Neural cell (in vitro differentiated cells): Measurements from ENCODE around the gene GASK1B. TPM values are rescaled to one million over a fixed set of nuclear protein-coding genes. Genes with fewer than 3 reads are reported as not detected.

Source experiments
- H2AFZ ChIP-seq: fragments of 200-600, 300-800 bp; sonication (generic), shearing (Covaris generic); 2 replicates; pipeline ENCODE4 v1.6.0; 2014; ENCODE audit warnings: low read depth, mild to moderate bottlenecking, antibody characterized with exemption, low read length, moderate library complexity
- H3F3A ChIP-seq: fragments of 200-600 bp; shearing (Covaris generic); 2 replicates; pipeline ENCODE4 v1.6.1; 2016; ENCODE audit warnings: mild to moderate bottlenecking, moderate library complexity, mixed read lengths, antibody characterized with exemption, low read length; ENCODE audit not compliant: insufficient read depth, poor library complexity, severe bottlenecking
- H3K27ac ChIP-seq: fragments of 200-600, 300-800 bp; sonication (generic), shearing (Covaris generic); 2 replicates; pipeline ENCODE4 v1.5.1; 2014; ENCODE audit warnings: mild to moderate bottlenecking, low read length, moderate library complexity
- H3K27me3 ChIP-seq: fragments of 300-800, 200-600 bp; sonication (generic), shearing (Covaris generic); 2 replicates; pipeline ENCODE4 v1.6.0; 2014; ENCODE audit warnings: mild to moderate bottlenecking, low read depth, low read length, moderate library complexity; ENCODE audit not compliant: insufficient read depth
- H3K36me3 ChIP-seq: fragments of 300-800, 200-600 bp; sonication (generic), shearing (Covaris generic); 2 replicates; pipeline ENCODE4 v1.5.1; 2014; ENCODE audit warnings: mild to moderate bottlenecking, antibody characterized with exemption, low read length, moderate library complexity; ENCODE audit not compliant: insufficient read depth
- H3K4me2 ChIP-seq: fragments of 300-800, 200-600 bp; sonication (generic), shearing (Covaris generic); 2 replicates; pipeline ENCODE4 v1.6.0; 2014; ENCODE audit warnings: mild to moderate bottlenecking, low read length
- H3K4me3 ChIP-seq: fragments of 300-800, 200-600 bp; sonication (generic), shearing (Covaris generic); 2 replicates; pipeline ENCODE4 v1.5.1; 2014; ENCODE audit warnings: mild to moderate bottlenecking, low read length, moderate library complexity
- H3K79me2 ChIP-seq: fragments of 200-600 bp; shearing (Covaris generic); replicated peaks from 2 replicates; pipeline ENCODE4 v1.6.0; 2014; ENCODE audit warnings: mild to moderate bottlenecking, low read length, moderate library complexity; ENCODE audit not compliant: insufficient read depth
- H3K9ac ChIP-seq: fragments of 300-800, 200-600 bp; sonication (generic), shearing (Covaris generic); 2 replicates; pipeline ENCODE4 v1.6.1; 2016; ENCODE audit warnings: mild to moderate bottlenecking, low read length, mixed read lengths
- H3K9me2 ChIP-seq: fragments of 200-600 bp; shearing (Covaris generic); 2 replicates; pipeline ENCODE4 v1.6.1; 2016; ENCODE audit warnings: mild to moderate bottlenecking, low read length, mixed read lengths; ENCODE audit not compliant: insufficient read depth
- H3K9me3 ChIP-seq: fragments of 200-600, 300-800 bp; sonication (generic), shearing (Covaris generic); 2 replicates; pipeline ENCODE4 v1.6.1; 2016; ENCODE audit warnings: mild to moderate bottlenecking, mixed run types, low read length, moderate library complexity, mixed read lengths
- H4K20me1 ChIP-seq: fragments of 200-600 bp; shearing (Covaris generic); 2 replicates; pipeline ENCODE4 v1.6.1; 2016; ENCODE audit warnings: mild to moderate bottlenecking, mixed run types; ENCODE audit not compliant: insufficient read depth
- CTCF ChIP-seq: fragments of 450-650 bp; IDR thresholded peaks from 2 replicates; pipeline ENCODE4 v1.5.1; 2014; ENCODE audit warnings: antibody characterized with exemption, mild to moderate bottlenecking, moderate library complexity; ENCODE audit not compliant: poor library complexity, severe bottlenecking
- EP300 ChIP-seq: fragments of 450-650 bp; conservative IDR thresholded peaks from 2 replicates; pipeline ENCODE4 v1.6.1; 2014; ENCODE audit warnings: antibody characterized with exemption, mild to moderate bottlenecking, moderate library complexity; ENCODE audit not compliant: poor library complexity, severe bottlenecking
- EZH2 ChIP-seq: fragments of 200-600, 300-800 bp; shearing (Covaris generic), sonication (generic); IDR thresholded peaks from 2 replicates; pipeline ENCODE4 v1.6.1; 2014; ENCODE audit warnings: antibody characterized with exemption, low read length, borderline replicate concordance, mild to moderate bottlenecking; ENCODE audit not compliant: insufficient read depth, poor library complexity, severe bottlenecking
- MXI1 ChIP-seq: fragments of 450-650 bp; conservative IDR thresholded peaks from 2 replicates; pipeline ENCODE4 v1.6.1; 2014; ENCODE audit warnings: antibody characterized with exemption, mild to moderate bottlenecking; ENCODE audit not compliant: poor library complexity, severe bottlenecking
- POLR2AphosphoS5 ChIP-seq: IDR thresholded peaks from 2 replicates; pipeline ENCODE4 v1.6.1; 2012
- RAD21 ChIP-seq: fragments of 450-650 bp; conservative IDR thresholded peaks from 2 replicates; pipeline ENCODE4 v1.6.1; 2014; ENCODE audit warnings: antibody characterized with exemption, mild to moderate bottlenecking, moderate library complexity
- REST ChIP-seq: IDR thresholded peaks from 2 replicates; pipeline ENCODE4 v1.6.1; 2012; ENCODE audit warnings: borderline replicate concordance
- SMC3 ChIP-seq: fragments of 450-650 bp; conservative IDR thresholded peaks from 2 replicates; pipeline ENCODE4 v1.6.1; 2014; ENCODE audit warnings: antibody characterized with exemption, mild to moderate bottlenecking, moderate library complexity; ENCODE audit not compliant: poor library complexity
- TAF1 ChIP-seq: IDR thresholded peaks from 2 replicates; pipeline ENCODE4 v1.6.1; 2012; ENCODE audit warnings: low read depth
- polyA plus RNA-seq: library from polyadenylated mRNA; depleted of rRNA; stranded (reverse); fragments of >200 nt; gene quantifications from 2 replicates; pipeline ENCODE4 v1.2.3, GENCODE V29; 2014

Gene GASK1B
- polyA plus RNA-seq, 1 donor from 2014 or later, result 0.40 TPM

DNA sequence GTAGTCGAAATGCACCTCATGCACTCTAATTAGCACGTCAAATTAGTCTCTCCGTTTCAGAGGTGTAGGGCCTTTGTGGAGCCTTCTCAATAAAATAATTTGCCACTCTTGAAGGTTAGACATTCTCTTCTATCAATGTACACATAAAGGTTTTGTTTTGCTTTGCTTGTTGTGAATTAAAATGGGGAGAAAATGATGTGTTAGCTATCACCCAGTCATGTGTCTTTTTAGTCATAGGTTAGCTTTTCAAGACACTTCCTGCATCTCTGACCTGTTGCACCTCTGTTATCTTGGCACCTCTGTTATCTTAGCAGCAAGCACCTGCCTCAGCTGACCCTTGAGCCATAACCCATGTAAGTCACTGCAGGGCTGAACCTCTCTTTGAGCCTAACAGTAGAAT, 38.4 kb upstream of the GASK1B start:
- Histone ChIP-seq H3K36me3 (no peaks in the 10 kb centered on the region), H3K9me2 (no peaks in the 10 kb centered on the region), H3K4me2 (no peak overlapping the region), H3F3A (no peaks in the 10 kb centered on the region), H3K9ac (no peak overlapping the region), H3K27ac (no peak overlapping the region), H4K20me1 (no peaks in the 10 kb centered on the region), H3K9me3 (no peaks in the 10 kb centered on the region), H2AFZ (no peak overlapping the region), H3K79me2 (no peaks in the 10 kb centered on the region), H3K4me3 (no peak overlapping the region), H3K27me3 (no peaks in the 10 kb centered on the region)
- TF ChIP-seq RAD21 (no peak), EP300 (no peak), REST (no peak), CTCF (no peak), SMC3 (no peak), MXI1 (no peak), EZH2 (no peak), TAF1 (no peak), POLR2AphosphoS5 (no peak)

DNA sequence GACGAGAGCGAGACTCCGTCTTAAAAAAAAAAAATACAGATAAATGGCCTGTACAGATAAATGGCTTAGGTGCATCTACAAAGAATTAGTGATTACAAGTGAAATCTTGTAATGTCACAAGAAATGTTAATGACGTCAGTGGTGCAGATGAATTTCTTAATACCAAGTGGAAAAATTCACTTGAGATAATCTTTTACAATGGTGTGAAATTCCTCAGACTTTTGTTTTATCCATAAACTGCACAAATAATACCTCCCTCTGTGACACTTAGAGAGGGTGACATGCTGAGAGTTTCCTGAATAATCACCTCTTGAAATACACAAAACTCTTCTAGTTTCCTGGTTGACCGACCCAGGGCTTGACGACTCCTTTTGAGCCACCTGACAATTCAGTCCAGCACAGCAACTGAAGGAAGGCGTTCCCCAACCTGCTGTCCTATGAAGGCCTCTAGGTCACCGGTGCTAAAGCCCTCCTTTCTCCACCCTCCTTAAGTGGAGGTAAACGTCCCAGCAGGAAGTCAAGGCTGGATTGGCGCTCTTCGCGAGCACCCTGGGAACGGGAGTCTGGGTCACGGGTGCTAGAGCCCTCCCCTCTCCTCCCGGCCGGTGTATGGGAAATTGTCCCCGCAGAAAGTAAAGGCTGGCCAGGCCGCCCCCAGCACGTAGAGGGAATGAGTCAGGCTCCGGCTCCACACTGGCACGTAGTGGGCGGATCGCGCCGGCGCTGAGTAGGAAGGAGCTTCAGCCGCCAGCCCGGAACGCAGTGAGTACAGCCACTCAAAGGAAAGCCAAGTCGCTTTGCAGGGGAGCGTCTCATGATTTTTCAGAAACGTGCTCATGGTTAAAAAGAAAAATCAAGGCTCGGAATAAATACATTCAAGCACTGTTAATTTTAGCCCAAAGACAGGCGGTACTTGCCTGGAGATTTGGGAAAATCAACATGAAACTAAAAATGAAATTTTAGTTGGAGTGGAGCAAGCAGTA, 37.3 kb upstream of the GASK1B start, which contains the start of gene TMEM144:
TSS of gene TMEM144 (plus strand) at position 662 of the 983 bp plus-strand sequence. CDS start 2,182 bp downstream, outside the sequence.
- Histone ChIP-seq H2AFZ (peak within 1 kb of the TSS; percentile 6), H3K9me3 (no peaks in the 10 kb centered on the region), H3K27me3 (no peaks in the 10 kb centered on the region), H3K27ac (no peak within 1 kb of the TSS), H4K20me1 (no peaks in the 10 kb centered on the region), H3K4me2 (no peak within 1 kb of the TSS), H3K9ac (peak within 1 kb of the TSS; percentile 8), H3K79me2 (no peaks in the 10 kb centered on the region), H3K9me2 (no peaks in the 10 kb centered on the region), H3K4me3 (peak within 1 kb of the TSS; percentile 54), H3F3A (no peaks in the 10 kb centered on the region), H3K36me3 (no peaks in the 10 kb centered on the region)
- TF ChIP-seq CTCF (peak; percentile 28), TAF1 (no peak), RAD21 (peak; percentile 24)
